MM.1S (cell line): ENCODE data around the gene COX5A.

Experiments used
- DNase-seq: peaks from one replicate; pipeline ENCODE4 v3.0.0-alpha.2; 2015
- H2AFZ ChIP-seq: fragments of 300-600 bp; sonication (generic); 2 replicates; pipeline ENCODE4 v1.6.0; 2016; ENCODE audit warnings: antibody characterized with exemption, low read length
- H3F3A ChIP-seq: fragments of 300-600 bp; sonication (generic); 2 replicates; pipeline ENCODE4 v1.6.1; 2016; ENCODE audit warnings: mild to moderate bottlenecking, antibody characterized with exemption, low read length, moderate library complexity, mixed read lengths; ENCODE audit not compliant: insufficient read depth
- H3K27ac ChIP-seq: fragments of 300-600 bp; sonication (generic); 2 replicates; pipeline ENCODE4 v1.5.1; 2016; ENCODE audit warnings: mild to moderate bottlenecking, low read length
- H3K27me3 ChIP-seq: fragments of 300-600 bp; sonication (generic); replicated peaks from 2 replicates; pipeline ENCODE4 v1.6.0; 2016; ENCODE audit warnings: low read length; ENCODE audit not compliant: insufficient read depth
- H3K36me3 ChIP-seq: fragments of 300-600 bp; sonication (generic); replicated peaks from 2 replicates; pipeline ENCODE4 v1.6.1; 2016; ENCODE audit warnings: mild to moderate bottlenecking, low read length, mixed read lengths; ENCODE audit not compliant: insufficient read depth
- H3K4me1 ChIP-seq: fragments of 300-600 bp; sonication (generic); 2 replicates; pipeline ENCODE4 v1.6.1; 2016; ENCODE audit warnings: low read length, mixed read lengths
- H3K4me2 ChIP-seq: fragments of 300-600 bp; sonication (generic); 2 replicates; pipeline ENCODE4 v1.6.0; 2016; ENCODE audit warnings: low read depth, low read length
- H3K4me3 ChIP-seq: fragments of 300-600 bp; sonication (generic); 2 replicates; pipeline ENCODE4 v1.5.1; 2016; ENCODE audit warnings: low read length, mixed read lengths
- H3K79me2 ChIP-seq: fragments of 300-600 bp; sonication (generic); 2 replicates; pipeline ENCODE4 v1.6.1; 2016; ENCODE audit warnings: mixed run types, low read length, mixed read lengths
- H3K9ac ChIP-seq: fragments of 300-600 bp; sonication (generic); 2 replicates; pipeline ENCODE4 v1.6.1; 2016; ENCODE audit warnings: low read length, mixed read lengths
- H3K9me2 ChIP-seq: fragments of 300-600 bp; sonication (generic); replicated peaks from 2 replicates; pipeline ENCODE4 v1.6.1; 2016; ENCODE audit warnings: mild to moderate bottlenecking, low read length, mixed read lengths; ENCODE audit not compliant: insufficient read depth
- H3K9me3 ChIP-seq: fragments of 300-600 bp; sonication (generic); replicated peaks from 2 replicates; pipeline ENCODE4 v1.6.1; 2016; ENCODE audit warnings: mild to moderate bottlenecking, low read length, mixed read lengths; ENCODE audit not compliant: insufficient read depth
- H4K20me1 ChIP-seq: fragments of 300-600 bp; sonication (generic); 2 replicates; pipeline ENCODE4 v1.6.1; 2016; ENCODE audit warnings: mild to moderate bottlenecking, low read length, moderate library complexity, mixed read lengths; ENCODE audit not compliant: insufficient read depth
- CTCF ChIP-seq: fragments of 300-600 bp; sonication (generic); IDR thresholded peaks from 2 replicates; pipeline ENCODE4 v1.5.1; 2016; ENCODE audit warnings: antibody characterized with exemption, low read length, mixed read lengths
- EZH2 ChIP-seq: fragments of 300-600 bp; sonication (generic); optimal IDR thresholded peaks from 2 replicates; pipeline ENCODE3; 2017; ENCODE audit warnings: low read depth, mild to moderate bottlenecking, antibody characterized with exemption, low read length, mixed read lengths
- EZH2phosphoT487 ChIP-seq: fragments of 300-600 bp; sonication (generic); IDR thresholded peaks from 2 replicates; pipeline ENCODE4 v1.6.1; 2018; ENCODE audit warnings: antibody characterized with exemption, low read length

COX5A gene

GRCh38 chr15:74955017-74955416, 17.1 kb upstream of the COX5A start:
- no peaks in the 10 kb centered on the region for H3F3A ChIP-seq
- TF ChIP-seq CTCF: no peak
- TF ChIP-seq EZH2phosphoT487: no peak
- no peak for TF ChIP-seq EZH2
- peaks cover 7% of the 10 kb centered on the region for H3K4me1 ChIP-seq
- H3K79me2 ChIP-seq: peaks cover 17% of the 10 kb centered on the region
- H3K27me3 ChIP-seq: no peaks in the 10 kb centered on the region
- H2AFZ ChIP-seq: no peak overlapping the region
- no peak overlapping the region for H3K4me3 ChIP-seq
- no peak overlapping the region for H3K9ac ChIP-seq
- H4K20me1 ChIP-seq: no peaks in the 10 kb centered on the region
- H3K9me3 ChIP-seq: no peaks in the 10 kb centered on the region
- H3K36me3 ChIP-seq: no peaks in the 10 kb centered on the region
- H3K27ac ChIP-seq: no peak overlapping the region
- H3K4me2 ChIP-seq: 0 out of 2 replicates have a peak overlapping the region, but pooled peaks have one; percentile 98
- DNase-seq: no peak
- no peaks in the 10 kb centered on the region for H3K9me2 ChIP-seq

- H2AFZ ChIP-seq: no peak overlapping the region
- no peaks in the 10 kb centered on the region for H3K27me3 ChIP-seq
- TF ChIP-seq EZH2 (no peak), CTCF (no peak), EZH2phosphoT487 (no peak)
- no peaks in the 10 kb centered on the region for H3K36me3 ChIP-seq
- H3K9ac ChIP-seq: no peak overlapping the region
- no peaks in the 10 kb centered on the region for H3K9me3 ChIP-seq
- no peaks in the 10 kb centered on the region for H3F3A ChIP-seq
- no peaks in the 10 kb centered on the region for H3K9me2 ChIP-seq
- DNase-seq: no peak
- H3K4me2 ChIP-seq: no peak overlapping the region
- no peak overlapping the region for H3K27ac ChIP-seq
- H3K4me1 ChIP-seq: peaks cover 7% of the 10 kb centered on the region
- no peaks in the 10 kb centered on the region for H4K20me1 ChIP-seq
- peaks cover 17% of the 10 kb centered on the region for H3K79me2 ChIP-seq
- no peak overlapping the region for H3K4me3 ChIP-seq
These were observed 16.6 kb upstream of the COX5A start for GRCh38 chr15:74954515-74954914.

- Histone ChIP-seq H3K4me3 (no peak overlapping the region), H4K20me1 (no peaks in the 10 kb centered on the region), H3K27me3 (no peaks in the 10 kb centered on the region), H3K9me2 (no peaks in the 10 kb centered on the region), H3K9me3 (no peaks in the 10 kb centered on the region), H3K36me3 (no peaks in the 10 kb centered on the region), H3F3A (no peaks in the 10 kb centered on the region), H3K9ac (no peak overlapping the region), H3K4me1 (peaks cover 6% of the 10 kb centered on the region), H3K27ac (no peak overlapping the region), H2AFZ (no peak overlapping the region), H3K79me2 (peaks cover 14% of the 10 kb centered on the region), H3K4me2 (no peak overlapping the region)
- no peak for DNase-seq
- no peak for TF ChIP-seq EZH2phosphoT487
- no peak for TF ChIP-seq CTCF
- TF ChIP-seq EZH2: no peak
These were observed 13.1 kb upstream of the COX5A start for GRCh38 chr15:74951006-74951405.
